CD14-positive monocyte (primary cell): ENCODE results near the gene SCN10A. TPM values are rescaled to one million over a fixed set of nuclear protein-coding genes. Genes with fewer than 3 reads are reported as not detected.

Experiments
- DNase-seq, 3 donors: peaks; one replicate each; pipeline ENCODE4 v3.0.0-alpha.2; 2011 to 2022
- H2AFZ ChIP-seq: 2 replicates; pipeline ENCODE4 v1.6.0; 2012; ENCODE audit warnings: mild to moderate bottlenecking, low read depth, low read length, inconsistent platforms; ENCODE audit not compliant: insufficient read depth, poor library complexity, severe bottlenecking
- H3K27ac ChIP-seq, 2 donors: 1 replicate in 1 of 2; 2 replicates in 1 of 2; pipeline ENCODE4 v1.5.1; 2012 to 2013; ENCODE audit warnings: low read length in 2 of 2, control low read depth in 1 of 2, inconsistent platforms in 1 of 2, low read depth in 1 of 2, mild to moderate bottlenecking in 1 of 2
- H3K27me3 ChIP-seq, 2 donors: one replicate each; pipeline versions ENCODE4 v1.6.0 to v1.6.1; 2011 to 2013; ENCODE audit warnings: low read length in 2 of 2; ENCODE audit not compliant: control insufficient read depth in 2 of 2, insufficient read depth in 2 of 2
- H3K36me3 ChIP-seq, 2 donors: replicated peaks in 1 of 2; 1 replicate in 1 of 2; 2 replicates in 1 of 2; pipeline versions ENCODE4 v1.5.1 to v1.6.1; 2012 to 2013; ENCODE audit warnings: low read length in 2 of 2, control low read depth in 1 of 2, inconsistent platforms in 1 of 2, mild to moderate bottlenecking in 1 of 2; ENCODE audit not compliant: insufficient read depth in 2 of 2, control insufficient read depth in 1 of 2
- H3K4me1 ChIP-seq, 2 donors: 1 replicate in 1 of 2; 2 replicates in 1 of 2; pipeline versions ENCODE4 v1.5.1 to v1.6.1; 2012 to 2013; ENCODE audit warnings: low read length in 2 of 2, control low read depth in 1 of 2, inconsistent platforms in 1 of 2, mild to moderate bottlenecking in 1 of 2, moderate library complexity in 1 of 2; ENCODE audit not compliant: insufficient read depth in 2 of 2, control insufficient read depth in 1 of 2
- H3K4me2 ChIP-seq: replicated peaks from 2 replicates; pipeline ENCODE3; 2012; ENCODE audit warnings: low read length, moderate library complexity, mild to moderate bottlenecking; ENCODE audit not compliant: poor library complexity, severe bottlenecking; ENCODE audit errors: extremely low read depth
- H3K4me3 ChIP-seq, 3 experiments: fragments of 200-600 bp in 1 of 3; sonication (generic) in 1 of 3; replicated peaks in 1 of 3; 1 replicate in 2 of 3; 2 replicates in 1 of 3; pipeline ENCODE4 v1.5.1; 2011 to 2013; ENCODE audit warnings: low read length in 3 of 3, mild to moderate bottlenecking in 3 of 3, control low read depth in 2 of 3, low read depth in 2 of 3, inconsistent platforms in 1 of 3, moderate library complexity in 1 of 3
- H3K79me2 ChIP-seq: 2 replicates; pipeline ENCODE4 v1.6.0; 2012; ENCODE audit warnings: mild to moderate bottlenecking, control low read depth, inconsistent platforms, low read length, moderate library complexity; ENCODE audit not compliant: insufficient read depth
- H3K9ac ChIP-seq: 2 replicates; pipeline ENCODE4 v1.6.0; 2017; ENCODE audit warnings: low read length, mild to moderate bottlenecking; ENCODE audit not compliant: insufficient read depth, poor library complexity, severe bottlenecking
- H3K9me3 ChIP-seq, 2 donors: replicated peaks in 1 of 2; 1 replicate in 1 of 2; 2 replicates in 1 of 2; pipeline versions ENCODE4 v1.5.1 to v1.6.1; 2012 to 2013; ENCODE audit warnings: low read length in 2 of 2, control low read depth in 1 of 2; ENCODE audit not compliant: control insufficient read depth in 1 of 2, insufficient read depth in 1 of 2
- H4K20me1 ChIP-seq: 2 replicates; pipeline ENCODE4 v1.6.0; 2012; ENCODE audit warnings: mild to moderate bottlenecking, low read length, control low read depth, moderate library complexity; ENCODE audit not compliant: insufficient read depth
- H3K27ac Mint-ChIP-seq, 7 donors: one replicate each; pipeline ENCODE4 v1.8.0; 2020; ENCODE audit warnings: mild to moderate bottlenecking in 7 of 7, mixed read lengths in 7 of 7, moderate library complexity in 6 of 7, inconsistent platforms in 2 of 7
- H3K27me3 Mint-ChIP-seq, 3 donors: one replicate each; pipeline ENCODE4 v1.8.0; 2021 to 2022; ENCODE audit warnings: low read depth in 3 of 3, mild to moderate bottlenecking in 3 of 3, mixed read lengths in 3 of 3, moderate library complexity in 3 of 3, inconsistent platforms in 1 of 3
- H3K36me3 Mint-ChIP-seq, 2 donors: one replicate each; pipeline ENCODE4 v1.8.0; 2020; ENCODE audit warnings: mixed read lengths in 2 of 2, inconsistent platforms in 1 of 2, mild to moderate bottlenecking in 1 of 2
- H3K4me1 Mint-ChIP-seq: one replicate; pipeline ENCODE4 v1.8.0; 2020; ENCODE audit warnings: mild to moderate bottlenecking, mixed read lengths
- H3K4me3 Mint-ChIP-seq, 2 donors: one replicate each; pipeline ENCODE4 v1.8.0; 2020; ENCODE audit warnings: mild to moderate bottlenecking in 2 of 2, mixed read lengths in 2 of 2, moderate library complexity in 1 of 2
- H3K9me3 Mint-ChIP-seq, 7 donors: one replicate each; pipeline ENCODE4 v1.8.0; 2020 to 2022; ENCODE audit warnings: mixed read lengths in 7 of 7, mild to moderate bottlenecking in 6 of 7, moderate library complexity in 6 of 7, inconsistent platforms in 2 of 7
- CTCF ChIP-seq: fragments of 200-600 bp; IDR thresholded peaks from one replicate; pipeline ENCODE4 v1.8.0; 2022; ENCODE audit warnings: antibody characterized with exemption, mild to moderate bottlenecking
- WGBS: methylation state at CpG from one replicate; pipeline ENCODE4 v1.1.5; 2013; ENCODE audit warnings: missing lambda C conversion rate; ENCODE audit not compliant: insufficient coverage; 5-methylcytosine and 5-hydroxymethylcytosine counted together
- intact Hi-C, 2 donors: fragments of 100-400 bp; cut with micrococcal nuclease; formaldehyde crosslinking; loops; one replicate each; pipeline versions ENCODE4 v1.15.0 to v1.15.1; 2023
- polyA plus RNA-seq, 3 donors: library from polyadenylated mRNA; depleted of rRNA in 1 of 3; unstranded in 2 of 3; stranded (reverse) in 1 of 3; fragments of 300-500 nt in 2 of 3; fragments of >200 nt in 1 of 3; fragmentation: Illumina TruSeq in 2 of 3; gene quantifications; 1 replicate in 2 of 3; 2 replicates in 1 of 3; pipeline ENCODE4 v1.2.3, GENCODE V29; 2012 to 2021

The SCN10A gene
- polyA plus RNA-seq, 3 donors: not detected

- Histone ChIP-seq H3K79me2 (no peaks in the 10 kb centered on the region), H3K4me3 (no peak overlapping the region), H2AFZ (no peak overlapping the region), H3K36me3 (no peaks in the 10 kb centered on the region), H4K20me1 (no peaks in the 10 kb centered on the region), H3K4me1 (no peaks in the 10 kb centered on the region), H3K27ac (no peak overlapping the region), H3K4me2 (no peak overlapping the region), H3K27me3 (no peaks in the 10 kb centered on the region), H3K9ac (no peak overlapping the region), H3K9me3 (no peaks in the 10 kb centered on the region)
- peaks cover 0 to 4% (median 2%) of the 10 kb centered on the region in 3 donors for H3K27me3 Mint-ChIP-seq
- WGBS: no CpG with 5 or more reads among the region's 1 CpG
- no peak overlapping the region for H3K4me3 Mint-ChIP-seq
- no peak for DNase-seq
- intact Hi-C loops: no loop called here
- no peaks in the 10 kb centered on the region for H3K4me1 Mint-ChIP-seq
- H3K36me3 Mint-ChIP-seq: no peaks in the 10 kb centered on the region
- no peak overlapping the region for H3K27ac Mint-ChIP-seq
- H3K9me3 Mint-ChIP-seq: no peaks in the 10 kb centered on the region
- no peak for TF ChIP-seq CTCF
These were observed 108.3 kb downstream of the SCN10A start for GRCh38 chr3:38707730-38708129.

- no peaks in the 10 kb centered on the region for H3K79me2 ChIP-seq
- H3K36me3 ChIP-seq: no peaks in the 10 kb centered on the region
- 75% methylated on average over 2 of the region's 2 CpGs for WGBS
- H2AFZ ChIP-seq: no peak overlapping the region
- Mint-ChIP-seq H3K4me1 (no peaks in the 10 kb centered on the region), H3K27me3 (peaks cover 0 to 4% (median 2%) of the 10 kb centered on the region in 3 donors), H3K9me3 (no peaks in the 10 kb centered on the region), H3K27ac (no peak overlapping the region), H3K4me3 (no peak overlapping the region), H3K36me3 (no peaks in the 10 kb centered on the region)
- DNase-seq: no peak
- H3K27me3 ChIP-seq: no peaks in the 10 kb centered on the region
- no peak overlapping the region for H3K9ac ChIP-seq
- H3K4me3 ChIP-seq: no peak overlapping the region
- intact Hi-C loops: no loop called here
- H4K20me1 ChIP-seq: no peaks in the 10 kb centered on the region
- no peak overlapping the region for H3K4me2 ChIP-seq
- no peak for TF ChIP-seq CTCF
- H3K4me1 ChIP-seq: no peaks in the 10 kb centered on the region
- no peak overlapping the region for H3K27ac ChIP-seq
- H3K9me3 ChIP-seq: no peaks in the 10 kb centered on the region
These were observed 109.1 kb downstream of the SCN10A start for GRCh38 chr3:38706961-38707360.
